K562 (cell line): ENCODE measurements around the gene FLAD1. TPM values are rescaled to one million over a fixed set of nuclear protein-coding genes. Genes with fewer than 3 reads are reported as not detected.

Experiments
- EP300 ChIP-seq: IDR thresholded peaks from 2 replicates; pipeline ENCODE4 v1.6.1; 2012; ENCODE audit warnings: low read length, improper control_type of control experiment
- ESRRA ChIP-seq: fragments of 450-650 bp; IDR thresholded peaks from 2 replicates; pipeline ENCODE4 v1.6.1; 2014; ENCODE audit warnings: low read depth, mild to moderate bottlenecking, moderate library complexity, borderline replicate concordance
- GABPB1 ChIP-seq: sonication (generic); formaldehyde crosslinking; IDR thresholded peaks from 2 replicates; pipeline ENCODE4 v1.8.0; 2022; ENCODE audit warnings: mild to moderate bottlenecking, missing genetic modification reagents
- HCFC1 ChIP-seq: IDR thresholded peaks from 2 replicates; pipeline ENCODE4 v1.6.1; 2012; ENCODE audit warnings: low read depth, low read length, improper control_type of control experiment
- HNRNPL ChIP-seq: fragments of 200-400 bp; formaldehyde crosslinking; IDR thresholded peaks from 2 replicates; pipeline ENCODE4 v1.6.1; 2017; ENCODE audit warnings: low read depth, mild to moderate bottlenecking, low read length
- MYNN ChIP-seq, 2 experiments: sonication (generic); formaldehyde crosslinking in 1 of 2; IDR thresholded peaks; 2 replicates each; pipeline versions ENCODE4 v1.5.0 to v1.6.1; 2016 to 2020; ENCODE audit warnings: antibody characterized with exemption in 1 of 2, missing genetic modification reagents in 1 of 2
- NR2C1 ChIP-seq, 2 experiments: fragments of 450-650 bp; IDR thresholded peaks; 2 replicates each; pipeline ENCODE4 v1.6.1; 2017; ENCODE audit warnings: mild to moderate bottlenecking in 2 of 2, antibody characterized with exemption in 1 of 2, inconsistent platforms in 1 of 2, missing compliant biosample characterization in 1 of 2, missing genetic modification characterization in 1 of 2
- PHF20 ChIP-seq: fragments of 450-650 bp; IDR thresholded peaks from 2 replicates; pipeline ENCODE4 v1.6.1; 2018; ENCODE audit not compliant: partially characterized antibody
- PYGO2 ChIP-seq: fragments of 450-650 bp; IDR thresholded peaks from 2 replicates; pipeline ENCODE4 v1.6.1; 2016; ENCODE audit warnings: mild to moderate bottlenecking, missing genetic modification characterization, moderate library complexity, missing compliant biosample characterization
- RB1 ChIP-seq: fragments of 450-650 bp; IDR thresholded peaks from 2 replicates; pipeline ENCODE4 v1.6.1; 2017; ENCODE audit warnings: low read depth, mild to moderate bottlenecking
- RBFOX2 ChIP-seq: fragments of 200-400 bp; formaldehyde crosslinking; IDR thresholded peaks from 2 replicates; pipeline ENCODE4 v1.6.1; 2017; ENCODE audit warnings: low read depth, mild to moderate bottlenecking, low read length, moderate library complexity
- TFAP4 ChIP-seq: sonication (generic); formaldehyde crosslinking; IDR thresholded peaks from 2 replicates; pipeline ENCODE4 v1.8.0; 2022; ENCODE audit warnings: missing genetic modification reagents, mild to moderate bottlenecking, moderate library complexity, borderline replicate concordance
- ZNF507 ChIP-seq: conservative IDR thresholded peaks from 2 replicates; pipeline ENCODE4 v1.6.1; 2017; ENCODE audit warnings: missing genetic modification characterization, missing compliant biosample characterization
- ZNF707 ChIP-seq: fragments of 250-450 bp; sonication (Bioruptor Pico); conservative IDR thresholded peaks from 2 replicates; pipeline ENCODE4 v1.8.0; 2022; ENCODE audit warnings: inconsistent platforms, mild to moderate bottlenecking, moderate library complexity
- polyA plus RNA-seq, 8 experiments: library from polyadenylated mRNA; depleted of rRNA in 4 of 8; stranded (reverse) in 5 of 8; unstranded in 3 of 8; fragments of >200 nt; fragmentation: Nextera tagmentation in 2 of 8; fragmentation: Illumina TruSeq in 1 of 8; extraction: Ambion mirVana in 2 of 8; extraction: Trizol in 1 of 8; gene quantifications; 2 replicates each; pipeline versions ENCODE4 v1.2.1 to v1.2.3, GENCODE V29; 2011 to 2014; ENCODE audit warnings: inconsistent platforms in 1 of 8, missing spikeins in 1 of 8
- total RNA-seq, 7 experiments: library from RNA; depleted of rRNA in 6 of 7; stranded (reverse); fragments of >200 nt in 6 of 7; fragmentation: Illumina TruSeq in 2 of 7; extraction: Trizol in 2 of 7; gene quantifications; 2 replicates each; pipeline versions ENCODE4 v1.2.1 to v1.2.3, GENCODE V29; 2011 to 2021; ENCODE audit warnings: low replicate concordance in 1 of 7
- TF ChIP-seq, protein P1 (sequence below), 2 experiments: fragments of 450-650 bp; conservative IDR thresholded peaks; 2 replicates each; pipeline ENCODE4 v1.6.1; 2017; ENCODE audit warnings: mild to moderate bottlenecking in 2 of 2, moderate library complexity in 2 of 2
- TF ChIP-seq, protein P2 (sequence below): fragments of 250-450 bp; sonication (Bioruptor Pico); IDR thresholded peaks from 2 replicates; pipeline ENCODE4 v1.8.0; 2021; ENCODE audit warnings: mild to moderate bottlenecking, moderate library complexity
- TF ChIP-seq, protein P3 (sequence below): fragments of 450-650 bp; formaldehyde crosslinking; IDR thresholded peaks from 2 replicates; pipeline ENCODE4 v1.4.0; 2022; ENCODE audit warnings: missing genetic modification characterization
- TF ChIP-seq, protein P4 (sequence below): fragments of 250-450 bp; sonication (Bioruptor Pico); IDR thresholded peaks from 2 replicates; pipeline ENCODE4 v1.5.0; 2020; ENCODE audit warnings: mild to moderate bottlenecking, borderline replicate concordance

Gene FLAD1
- total and polyA plus RNA-seq, 9 of the 15 experiments (the other 6 are each of a cell fraction or from before 2014, with no cell fraction given), result 24.9 to 85.8 (median 67.0) TPM

DNA sequence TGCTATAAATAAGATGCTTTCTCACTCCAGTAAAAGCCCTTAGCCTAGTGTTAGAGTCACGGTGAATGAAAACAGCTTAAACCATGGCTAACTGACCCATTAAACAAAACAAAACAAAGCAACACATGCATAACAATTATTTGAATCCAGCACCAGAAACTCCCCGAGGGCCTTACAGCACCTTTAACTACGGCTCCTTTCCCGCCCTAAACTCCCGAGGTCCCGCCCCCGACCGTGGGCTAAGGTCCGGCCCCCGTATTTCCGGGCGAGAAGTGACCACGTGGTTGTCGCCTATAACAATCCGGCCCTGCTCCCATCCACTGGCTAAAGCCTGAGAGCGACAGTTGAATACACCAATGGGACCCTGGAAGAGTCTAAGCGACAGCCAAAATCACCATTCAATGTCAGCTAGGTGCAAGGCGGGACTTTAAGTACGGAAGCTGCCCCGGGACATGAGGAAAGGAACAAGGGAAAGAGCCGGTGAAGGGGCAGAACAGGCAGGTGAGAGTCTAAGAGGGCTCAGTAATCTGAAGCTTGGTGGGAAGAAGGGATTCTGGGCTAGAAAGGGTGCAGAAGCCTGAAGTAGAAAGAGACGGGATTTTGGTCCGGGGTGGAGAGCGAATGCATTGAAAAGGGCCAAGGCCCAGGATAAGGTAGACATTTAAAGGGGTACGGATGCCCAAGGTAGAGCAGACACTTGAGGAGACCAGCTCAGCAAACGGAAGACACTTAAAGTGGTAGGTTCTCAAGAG, at the start of gene FLAD1 (continued):
- TF ChIP-seq, protein P1, sequence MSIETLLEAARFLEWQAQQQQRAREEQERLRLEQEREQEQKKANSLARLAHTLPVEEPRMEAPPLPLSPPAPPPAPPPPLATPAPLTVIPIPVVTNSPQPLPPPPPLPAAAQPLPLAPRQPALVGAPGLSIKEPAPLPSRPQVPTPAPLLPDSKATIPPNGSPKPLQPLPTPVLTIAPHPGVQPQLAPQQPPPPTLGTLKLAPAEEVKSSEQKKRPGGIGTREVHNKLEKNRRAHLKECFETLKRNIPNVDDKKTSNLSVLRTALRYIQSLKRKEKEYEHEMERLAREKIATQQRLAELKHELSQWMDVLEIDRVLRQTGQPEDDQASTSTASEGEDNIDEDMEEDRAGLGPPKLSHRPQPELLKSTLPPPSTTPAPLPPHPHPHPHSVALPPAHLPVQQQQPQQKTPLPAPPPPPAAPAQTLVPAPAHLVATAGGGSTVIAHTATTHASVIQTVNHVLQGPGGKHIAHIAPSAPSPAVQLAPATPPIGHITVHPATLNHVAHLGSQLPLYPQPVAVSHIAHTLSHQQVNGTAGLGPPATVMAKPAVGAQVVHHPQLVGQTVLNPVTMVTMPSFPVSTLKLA (conservative IDR thresholded peaks at IDR 0.05), result peak; percentile 100
- peak; percentile 95 for TF ChIP-seq GABPB1 (CRISPR knock-in tag)
- TF ChIP-seq HCFC1, result peak; percentile 53; the same call in 1 of the 2 replicates
- TF ChIP-seq, protein P2, sequence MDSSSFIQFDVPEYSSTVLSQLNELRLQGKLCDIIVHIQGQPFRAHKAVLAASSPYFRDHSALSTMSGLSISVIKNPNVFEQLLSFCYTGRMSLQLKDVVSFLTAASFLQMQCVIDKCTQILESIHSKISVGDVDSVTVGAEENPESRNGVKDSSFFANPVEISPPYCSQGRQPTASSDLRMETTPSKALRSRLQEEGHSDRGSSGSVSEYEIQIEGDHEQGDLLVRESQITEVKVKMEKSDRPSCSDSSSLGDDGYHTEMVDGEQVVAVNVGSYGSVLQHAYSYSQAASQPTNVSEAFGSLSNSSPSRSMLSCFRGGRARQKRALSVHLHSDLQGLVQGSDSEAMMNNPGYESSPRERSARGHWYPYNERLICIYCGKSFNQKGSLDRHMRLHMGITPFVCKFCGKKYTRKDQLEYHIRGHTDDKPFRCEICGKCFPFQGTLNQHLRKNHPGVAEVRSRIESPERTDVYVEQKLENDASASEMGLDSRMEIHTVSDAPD (CRISPR knock-in tag), result no peak
- peak; percentile 47; the same call in 1 of the 2 replicates for TF ChIP-seq PYGO2 (tag)
- TF ChIP-seq ZNF707 (CRISPR knock-in tag), result no peak
- no peak; the same call in none of the 2 replicates for TF ChIP-seq ESRRA
- TF ChIP-seq ZNF507, result no peak
- TF ChIP-seq EP300, result no peak
- 0 out of 2 replicates have a peak, but pooled peaks have one; percentile 25 for TF ChIP-seq MYNN (IDR thresholded peaks at IDR 0.05)
- no peak for TF ChIP-seq MYNN (CRISPR knock-in tag; IDR thresholded peaks at IDR 0.05)
- peak; percentile 42; the same call in 1 of the 2 replicates for TF ChIP-seq NR2C1 (IDR thresholded peaks at IDR 0.05)
- TF ChIP-seq NR2C1 (tag; IDR thresholded peaks at IDR 0.05), result no peak
- TF ChIP-seq TFAP4 (CRISPR knock-in tag), result peak; percentile 74; the same call in 1 of the 2 replicates
- TF ChIP-seq, protein P3, sequence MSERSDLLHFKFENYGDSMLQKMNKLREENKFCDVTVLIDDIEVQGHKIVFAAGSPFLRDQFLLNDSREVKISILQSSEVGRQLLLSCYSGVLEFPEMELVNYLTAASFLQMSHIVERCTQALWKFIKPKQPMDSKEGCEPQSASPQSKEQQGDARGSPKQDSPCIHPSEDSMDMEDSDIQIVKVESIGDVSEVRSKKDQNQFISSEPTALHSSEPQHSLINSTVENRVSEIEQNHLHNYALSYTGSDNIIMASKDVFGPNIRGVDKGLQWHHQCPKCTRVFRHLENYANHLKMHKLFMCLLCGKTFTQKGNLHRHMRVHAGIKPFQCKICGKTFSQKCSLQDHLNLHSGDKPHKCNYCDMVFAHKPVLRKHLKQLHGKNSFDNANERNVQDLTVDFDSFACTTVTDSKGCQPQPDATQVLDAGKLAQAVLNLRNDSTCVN (CRISPR knock-in tag), result peak; percentile 82; the same call in 1 of the 2 replicates
- peak; percentile 88 for TF ChIP-seq RB1
- TF ChIP-seq, protein P4, sequence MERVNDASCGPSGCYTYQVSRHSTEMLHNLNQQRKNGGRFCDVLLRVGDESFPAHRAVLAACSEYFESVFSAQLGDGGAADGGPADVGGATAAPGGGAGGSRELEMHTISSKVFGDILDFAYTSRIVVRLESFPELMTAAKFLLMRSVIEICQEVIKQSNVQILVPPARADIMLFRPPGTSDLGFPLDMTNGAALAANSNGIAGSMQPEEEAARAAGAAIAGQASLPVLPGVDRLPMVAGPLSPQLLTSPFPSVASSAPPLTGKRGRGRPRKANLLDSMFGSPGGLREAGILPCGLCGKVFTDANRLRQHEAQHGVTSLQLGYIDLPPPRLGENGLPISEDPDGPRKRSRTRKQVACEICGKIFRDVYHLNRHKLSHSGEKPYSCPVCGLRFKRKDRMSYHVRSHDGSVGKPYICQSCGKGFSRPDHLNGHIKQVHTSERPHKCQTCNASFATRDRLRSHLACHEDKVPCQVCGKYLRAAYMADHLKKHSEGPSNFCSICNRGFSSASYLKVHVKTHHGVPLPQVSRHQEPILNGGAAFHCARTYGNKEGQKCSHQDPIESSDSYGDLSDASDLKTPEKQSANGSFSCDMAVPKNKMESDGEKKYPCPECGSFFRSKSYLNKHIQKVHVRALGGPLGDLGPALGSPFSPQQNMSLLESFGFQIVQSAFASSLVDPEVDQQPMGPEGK, result no peak
- TF ChIP-seq HNRNPL, result no peak
- TF ChIP-seq PHF20, result peak; percentile 67
- no peak; the same call in none of the 2 replicates for TF ChIP-seq RBFOX2
